Thoracic aorta (tissue), 2 donors: ENCODE measurements around the gene SPATA18. TPM values are rescaled to one million over a fixed set of nuclear protein-coding genes. Genes with fewer than 3 reads are reported as not detected.

Source experiments
- ATAC-seq: fragments of 150-250 bp; one replicate; pipeline ENCODE4 v1.8.0; 2017; ENCODE audit warnings: low read depth; ENCODE audit not compliant: insufficient number of reproducible peaks, low FRiP score
- DNase-seq: peaks from one replicate; pipeline ENCODE4 v3.0.0-alpha.2; 2020; ENCODE audit warnings: low spot score
- H3K27ac ChIP-seq, 2 donors: fragments of 200-600 bp; sonication (generic); 1 replicate in 1 of 2; 2 replicates in 1 of 2; pipeline ENCODE4 v1.5.1; 2016; ENCODE audit warnings: mild to moderate bottlenecking in 2 of 2, moderate library complexity in 2 of 2
- H3K27me3 ChIP-seq: fragments of 200-600 bp; sonication (generic); replicated peaks from 2 replicates; pipeline ENCODE4 v1.6.0; 2016; ENCODE audit warnings: mild to moderate bottlenecking; ENCODE audit not compliant: insufficient read depth
- H3K36me3 ChIP-seq: fragments of 200-600 bp; sonication (generic); one replicate; pipeline ENCODE4 v1.5.1; 2016
- H3K4me1 ChIP-seq, 2 donors: fragments of 200-600 bp; sonication (generic); 1 replicate in 1 of 2; 2 replicates in 1 of 2; pipeline versions ENCODE4 v1.5.1 to v1.6.0; 2016; ENCODE audit warnings: low read depth in 2 of 2, mild to moderate bottlenecking in 1 of 2; ENCODE audit not compliant: control insufficient read depth in 1 of 2
- H3K4me3 ChIP-seq: fragments of 200-600 bp; sonication (generic); 2 replicates; pipeline ENCODE4 v1.5.1; 2016; ENCODE audit warnings: mild to moderate bottlenecking
- H3K9me3 ChIP-seq: fragments of 200-600 bp; sonication (generic); 2 replicates; pipeline ENCODE4 v1.5.1; 2016
- CTCF ChIP-seq: fragments of 200-600 bp; sonication (generic); IDR thresholded peaks from one replicate; pipeline ENCODE4 v1.5.1; 2019; ENCODE audit warnings: antibody characterized with exemption
- total RNA-seq, 2 donors: library from RNA; depleted of rRNA; stranded (reverse); fragments of >200 nt; gene quantifications; one replicate each; pipeline versions ENCODE4 v1.1.0 to v1.2.3, GENCODE V29; 2016

Gene SPATA18
- total RNA-seq, 2 donors from 2014 or later: 8.0 to 9.0 TPM

- Histone ChIP-seq H3K4me1 (no peaks in the 10 kb centered on the region), H3K36me3 (peaks cover 3% of the 10 kb centered on the region), H3K27ac (no peak overlapping the region), H3K4me3 (no peak overlapping the region), H3K9me3 (no peaks in the 10 kb centered on the region), H3K27me3 (no peaks in the 10 kb centered on the region)
- no peak for TF ChIP-seq CTCF
- ATAC-seq (no peak), DNase-seq (no peak)
Observed at GRCh38 chr4:52017814-52018213, 33.3 kb upstream of the SPATA18 start.

- peaks cover 5% of the 10 kb centered on the region for H3K36me3 ChIP-seq
- H3K4me3 ChIP-seq: no peak within 1 kb of the TSS
- no peaks in the 10 kb centered on the region for H3K9me3 ChIP-seq
- H3K27me3 ChIP-seq: no peaks in the 10 kb centered on the region
- ATAC-seq (no peak), DNase-seq (no peak)
- no peak within 1 kb of the TSS for H3K27ac ChIP-seq
- TF ChIP-seq CTCF: no peak
- no peaks in the 10 kb centered on the region for H3K4me1 ChIP-seq
Observed at GRCh38 chr4:52019936-52020657, 31.0 kb upstream of the SPATA18 start, which contains the start of gene LRRC66. Gene LRRC66 (minus strand): TSS chr4:52020363. CDS start chr4:52017613, 2,750 bp downstream.

GRCh38 chr4:52028970-52029369, 22.1 kb upstream of the SPATA18 start:
- peaks cover 4 to 7% of the 10 kb centered on the region in 2 donors for H3K4me1 ChIP-seq
- ATAC-seq (no peak), DNase-seq (no peak)
- H3K36me3 ChIP-seq: peaks cover 17% of the 10 kb centered on the region
- H3K4me3 ChIP-seq: no peak overlapping the region
- no peaks in the 10 kb centered on the region for H3K9me3 ChIP-seq
- H3K27ac ChIP-seq: no peak overlapping the region
- H3K27me3 ChIP-seq: no peaks in the 10 kb centered on the region
- no peak for TF ChIP-seq CTCF

- H3K27ac ChIP-seq: no peak overlapping the region
- H3K27me3 ChIP-seq: no peaks in the 10 kb centered on the region
- DNase-seq: no peak
- no peak for ATAC-seq
- no peak overlapping the region for H3K4me3 ChIP-seq
- H3K4me1 ChIP-seq: peaks cover 8 to 31% of the 10 kb centered on the region in 2 donors
- peaks cover 10% of the 10 kb centered on the region for H3K36me3 ChIP-seq
- no peak for TF ChIP-seq CTCF
- no peaks in the 10 kb centered on the region for H3K9me3 ChIP-seq
Observed at GRCh38 chr4:52032005-52032404, 19.1 kb upstream of the SPATA18 start.

GRCh38 chr4:52035190-52035589, 15.9 kb upstream of the SPATA18 start:
- Histone ChIP-seq H3K27me3 (no peaks in the 10 kb centered on the region), H3K4me1 (peaks cover 8 to 41% of the 10 kb centered on the region in 2 donors), H3K36me3 (no peaks in the 10 kb centered on the region), H3K9me3 (no peaks in the 10 kb centered on the region), H3K27ac (no peak overlapping the region), H3K4me3 (no peak overlapping the region)
- DNase-seq: no peak
- ATAC-seq: no peak
- TF ChIP-seq CTCF: no peak
